CD4-positive, alpha-beta T cell (primary cell): Measurements from ENCODE around the gene FASN. TPM values are rescaled to one million over a fixed set of nuclear protein-coding genes. Genes with fewer than 3 reads are reported as not detected.

Source experiments
- ATAC-seq: fragments of 200-7000 bp; cut with Tn5 transposase; one replicate; pipeline ENCODE4 v1.10.0; 2022; ENCODE audit warnings: mild to moderate bottlenecking; ENCODE audit not compliant: poor library complexity
- CTCF ChIA-PET: fragments of 350-600 bp; sonication (Branson Sonifier 250); formaldehyde crosslinking; loops from one replicate; lab custom pipeline; 2021; ENCODE audit warnings: antibody characterized with exemption, inconsistent platforms; lab: Charles Lee
- POLR2A ChIA-PET: fragments of 350-600 bp; sonication (Branson Sonifier 250); formaldehyde crosslinking; loops from one replicate; lab custom pipeline; 2021; ENCODE audit warnings: antibody characterized with exemption, inconsistent platforms; lab: Charles Lee
- DNase-seq, 14 experiments: peaks; one replicate each; pipeline ENCODE4 v3.0.0-alpha.2; 2013 to 2020; ENCODE audit warnings: mixed read lengths in 2 of 14
- H3K27ac ChIP-seq, 2 donors: one replicate each; pipeline versions ENCODE4 v1.5.1 to v1.7.0; 2013; ENCODE audit warnings: low read length in 2 of 2, low read depth in 1 of 2, mild to moderate bottlenecking in 1 of 2
- H3K27me3 ChIP-seq, 2 experiments: 1 replicate in 1 of 2; 2 replicates in 1 of 2; pipeline versions ENCODE4 v1.6.1 to v1.7.0; 2013; ENCODE audit warnings: low read length in 2 of 2, control low read depth in 1 of 2, mild to moderate bottlenecking in 1 of 2, moderate library complexity in 1 of 2; ENCODE audit not compliant: insufficient read depth in 2 of 2, control insufficient read depth in 1 of 2
- H3K36me3 ChIP-seq: one replicate; pipeline ENCODE4 v1.6.1; 2013; ENCODE audit warnings: low read length, control low read depth; ENCODE audit not compliant: insufficient read depth
- H3K4me1 ChIP-seq: one replicate; pipeline ENCODE4 v1.6.1; 2013; ENCODE audit warnings: low read length, control low read depth; ENCODE audit not compliant: insufficient read depth
- H3K4me3 ChIP-seq: one replicate; pipeline ENCODE4 v1.5.1; 2013; ENCODE audit warnings: mild to moderate bottlenecking, low read length, moderate library complexity
- H3K9me3 ChIP-seq, 2 experiments: 1 replicate in 1 of 2; 2 replicates in 1 of 2; pipeline versions ENCODE4 v1.6.1 to v1.7.0; 2013; ENCODE audit warnings: low read length in 2 of 2, mild to moderate bottlenecking in 2 of 2, control low read depth in 1 of 2, moderate library complexity in 1 of 2; ENCODE audit not compliant: control insufficient read depth in 1 of 2, insufficient read depth in 1 of 2
- H3K27ac Mint-ChIP-seq: one replicate; pipeline ENCODE4 v1.8.0; 2020; ENCODE audit warnings: mixed read lengths
- H3K27me3 Mint-ChIP-seq: one replicate; pipeline ENCODE4 v1.8.0; 2021; ENCODE audit warnings: mixed read lengths
- H3K36me3 Mint-ChIP-seq: one replicate; pipeline ENCODE4 v1.8.0; 2021; ENCODE audit warnings: low read depth, mixed read lengths
- H3K4me1 Mint-ChIP-seq: one replicate; pipeline ENCODE4 v1.8.0; 2021; ENCODE audit warnings: low read depth, mixed read lengths
- H3K4me3 Mint-ChIP-seq: one replicate; pipeline ENCODE4 v1.8.0; 2020; ENCODE audit warnings: mild to moderate bottlenecking, mixed read lengths
- H3K9me3 Mint-ChIP-seq: one replicate; pipeline ENCODE4 v1.8.0; 2020; ENCODE audit warnings: mixed read lengths
- CTCF ChIP-seq: fragments of 200-600 bp; IDR thresholded peaks from one replicate; pipeline ENCODE4 v1.8.0; 2022; ENCODE audit warnings: antibody characterized with exemption, mild to moderate bottlenecking
- intact Hi-C, 2 experiments: fragments of 100-400 bp; cut with DNase I in 1 of 2; cut with micrococcal nuclease in 1 of 2; formaldehyde crosslinking; loops; one replicate each; pipeline versions ENCODE4 v1.15.1 to v1.9.0; 2023 to 2025; cut with DNase I, micrococcal nuclease
- total RNA-seq, 174 experiments: library from RNA in 2 of 174; stranded (reverse) in 2 of 174; gene quantifications; one replicate each; pipeline ENCODE4 v1.2.3 and lab custom pipeline; 2021 to 2026

The FASN gene
- total RNA-seq, 2 experiments from 2014 or later, result 168 to 174 TPM

- Histone ChIP-seq H3K36me3 (peaks cover 58% of the 10 kb centered on the region), H3K4me1 (no peaks in the 10 kb centered on the region), H3K27me3 (no peaks in the 10 kb centered on the region), H3K4me3 (no peak overlapping the region), H3K27ac (no peak overlapping the region), H3K9me3 (no peaks in the 10 kb centered on the region)
- no peak for TF ChIP-seq CTCF
- intact Hi-C loops, result no loop called here
- DNase-seq, result peak in 1 of 14 experiments; percentile 0
- H3K36me3 Mint-ChIP-seq, result peaks cover 30% of the 10 kb centered on the region
- no peaks in the 10 kb centered on the region for H3K4me1 Mint-ChIP-seq
- H3K4me3 Mint-ChIP-seq, result no peak overlapping the region
- H3K27me3 Mint-ChIP-seq, result no peaks in the 10 kb centered on the region
- CTCF ChIA-PET, result no interaction called here
- no peaks in the 10 kb centered on the region for H3K9me3 Mint-ChIP-seq
- POLR2A ChIA-PET, result no interaction called here
- ATAC-seq, result no peak
- no peak overlapping the region for H3K27ac Mint-ChIP-seq
Observed at GRCh38 chr17:82080789-82081464, 17.1 kb downstream of the FASN start.

DNA sequence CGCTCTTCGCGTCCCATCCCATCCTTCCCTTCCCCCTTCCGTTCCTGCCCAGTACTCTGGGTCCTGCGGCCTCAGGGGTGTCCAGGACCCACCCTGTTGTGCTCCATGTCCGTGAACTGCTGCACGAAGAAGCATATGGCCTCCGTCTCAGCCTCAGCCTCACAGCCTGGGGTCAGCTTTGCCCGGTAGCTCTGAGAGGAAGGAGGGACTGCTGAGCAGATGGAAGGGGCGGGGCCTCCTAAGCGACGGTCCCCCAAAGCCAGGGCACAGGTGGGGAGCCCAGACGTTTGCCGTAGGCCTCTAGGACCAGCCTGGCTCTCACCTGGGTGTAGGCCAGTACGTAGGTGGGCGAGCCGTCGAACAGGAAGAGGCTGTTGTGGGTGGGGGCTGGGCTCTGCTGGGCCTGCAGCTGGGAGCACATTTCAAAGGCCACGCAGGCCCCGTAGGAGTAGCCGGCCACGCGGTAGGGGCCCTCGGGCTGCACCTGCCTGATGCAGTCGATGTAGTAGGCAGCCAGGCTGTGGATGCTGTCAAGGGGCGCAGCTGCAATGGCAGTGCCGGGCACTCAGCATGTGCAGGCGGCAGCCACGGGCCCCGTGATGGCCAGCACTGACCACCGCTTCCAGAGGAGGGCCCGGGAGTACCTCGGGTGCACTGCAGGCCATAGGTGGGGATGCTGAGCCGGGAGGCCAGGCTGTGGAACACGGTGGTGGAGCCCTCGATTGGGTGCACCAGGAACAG, 17.8 kb downstream of the FASN start:
- H3K36me3 Mint-ChIP-seq, result peaks cover 30% of the 10 kb centered on the region
- Histone ChIP-seq H3K27me3 (no peaks in the 10 kb centered on the region), H3K36me3 (peaks cover 53% of the 10 kb centered on the region), H3K27ac (no peak overlapping the region), H3K4me3 (no peak overlapping the region), H3K4me1 (no peaks in the 10 kb centered on the region), H3K9me3 (no peaks in the 10 kb centered on the region)
- no peak overlapping the region for H3K27ac Mint-ChIP-seq
- H3K4me1 Mint-ChIP-seq, result no peaks in the 10 kb centered on the region
- intact Hi-C loops, result no loop called here
- no peaks in the 10 kb centered on the region for H3K9me3 Mint-ChIP-seq
- H3K27me3 Mint-ChIP-seq, result no peaks in the 10 kb centered on the region
- ATAC-seq (no peak), DNase-seq (peak in 1 of 14 experiments; percentile 0)
- TF ChIP-seq CTCF, result no peak
- CTCF ChIA-PET, result no interaction called here
- POLR2A ChIA-PET, result no interaction called here
- H3K4me3 Mint-ChIP-seq, result no peak overlapping the region

- H3K4me3 ChIP-seq, result no peak overlapping the region
- H3K27me3 Mint-ChIP-seq, result no peaks in the 10 kb centered on the region
- intact Hi-C loops, result no loop called here
- H3K36me3 Mint-ChIP-seq, result peaks cover 26% of the 10 kb centered on the region
- ATAC-seq (no peak), DNase-seq (peak in 1 of 14 experiments; percentile 0)
- no peak overlapping the region for H3K27ac Mint-ChIP-seq
- no peaks in the 10 kb centered on the region for H3K27me3 ChIP-seq
- ChIA-PET POLR2A (no interaction called here), CTCF (no interaction called here)
- no peak for TF ChIP-seq CTCF
- no peaks in the 10 kb centered on the region for H3K9me3 Mint-ChIP-seq
- no peaks in the 10 kb centered on the region for H3K4me1 ChIP-seq
- H3K27ac ChIP-seq, result no peak overlapping the region
- H3K4me1 Mint-ChIP-seq, result no peaks in the 10 kb centered on the region
- no peaks in the 10 kb centered on the region for H3K9me3 ChIP-seq
- no peak overlapping the region for H3K4me3 Mint-ChIP-seq
- H3K36me3 ChIP-seq, result peaks cover 44% of the 10 kb centered on the region
Observed at GRCh38 chr17:82079001-82079677, 18.9 kb downstream of the FASN start.
